ENCODE results near the gene KAT7.

Gene KAT7

DNA sequence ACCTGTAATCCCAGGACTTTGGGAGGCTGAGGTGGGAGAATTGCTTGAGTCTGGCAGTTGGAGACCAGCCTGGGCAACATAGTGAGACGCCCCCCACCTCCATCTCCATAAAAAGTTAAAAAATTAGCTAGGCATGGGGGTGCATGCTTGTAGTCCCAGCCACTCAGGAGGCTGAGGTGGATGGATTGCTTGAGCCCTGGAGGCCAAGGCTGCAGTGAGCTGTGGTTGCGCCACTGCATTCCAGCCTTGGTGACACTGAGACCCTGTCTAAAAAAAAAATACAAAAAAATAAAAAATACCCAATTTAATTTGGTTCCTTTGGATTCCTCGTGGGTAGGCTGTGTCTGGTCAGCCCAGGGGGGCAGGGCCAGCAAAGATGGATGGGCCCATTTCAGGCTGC lies 85.4 kb downstream of the KAT7 start:
- H3K27me3 ChIP-seq (ENCODE audit: insufficient read depth, poor library complexity, severe bottlenecking) = peaks cover 9% of the 10 kb centered on the region
- no peak for DNase-seq (ENCODE audit: low read depth in 1 of 2, low spot score in 1 of 2)
- TF ChIP-seq POLR2AphosphoS5 (IDR thresholded peaks at IDR 0.05; ENCODE audit: low read depth) (no peak), SPI1 (IDR thresholded peaks at IDR 0.05; ENCODE audit: borderline replicate concordance, low read depth) (no peak), GABPA (IDR thresholded peaks at IDR 0.05; ENCODE audit: low read depth) (no peak), CTCF (IDR thresholded peaks at IDR 0.05; ENCODE audit: insufficient read depth, low read length) (no peak)
- TF ChIP-seq, protein P1, sequence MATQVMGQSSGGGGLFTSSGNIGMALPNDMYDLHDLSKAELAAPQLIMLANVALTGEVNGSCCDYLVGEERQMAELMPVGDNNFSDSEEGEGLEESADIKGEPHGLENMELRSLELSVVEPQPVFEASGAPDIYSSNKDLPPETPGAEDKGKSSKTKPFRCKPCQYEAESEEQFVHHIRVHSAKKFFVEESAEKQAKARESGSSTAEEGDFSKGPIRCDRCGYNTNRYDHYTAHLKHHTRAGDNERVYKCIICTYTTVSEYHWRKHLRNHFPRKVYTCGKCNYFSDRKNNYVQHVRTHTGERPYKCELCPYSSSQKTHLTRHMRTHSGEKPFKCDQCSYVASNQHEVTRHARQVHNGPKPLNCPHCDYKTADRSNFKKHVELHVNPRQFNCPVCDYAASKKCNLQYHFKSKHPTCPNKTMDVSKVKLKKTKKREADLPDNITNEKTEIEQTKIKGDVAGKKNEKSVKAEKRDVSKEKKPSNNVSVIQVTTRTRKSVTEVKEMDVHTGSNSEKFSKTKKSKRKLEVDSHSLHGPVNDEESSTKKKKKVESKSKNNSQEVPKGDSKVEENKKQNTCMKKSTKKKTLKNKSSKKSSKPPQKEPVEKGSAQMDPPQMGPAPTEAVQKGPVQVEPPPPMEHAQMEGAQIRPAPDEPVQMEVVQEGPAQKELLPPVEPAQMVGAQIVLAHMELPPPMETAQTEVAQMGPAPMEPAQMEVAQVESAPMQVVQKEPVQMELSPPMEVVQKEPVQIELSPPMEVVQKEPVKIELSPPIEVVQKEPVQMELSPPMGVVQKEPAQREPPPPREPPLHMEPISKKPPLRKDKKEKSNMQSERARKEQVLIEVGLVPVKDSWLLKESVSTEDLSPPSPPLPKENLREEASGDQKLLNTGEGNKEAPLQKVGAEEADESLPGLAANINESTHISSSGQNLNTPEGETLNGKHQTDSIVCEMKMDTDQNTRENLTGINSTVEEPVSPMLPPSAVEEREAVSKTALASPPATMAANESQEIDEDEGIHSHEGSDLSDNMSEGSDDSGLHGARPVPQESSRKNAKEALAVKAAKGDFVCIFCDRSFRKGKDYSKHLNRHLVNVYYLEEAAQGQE (IDR thresholded peaks at IDR 0.05; ENCODE audit: insufficient replicate concordance, low read depth) = no peak

DNA sequence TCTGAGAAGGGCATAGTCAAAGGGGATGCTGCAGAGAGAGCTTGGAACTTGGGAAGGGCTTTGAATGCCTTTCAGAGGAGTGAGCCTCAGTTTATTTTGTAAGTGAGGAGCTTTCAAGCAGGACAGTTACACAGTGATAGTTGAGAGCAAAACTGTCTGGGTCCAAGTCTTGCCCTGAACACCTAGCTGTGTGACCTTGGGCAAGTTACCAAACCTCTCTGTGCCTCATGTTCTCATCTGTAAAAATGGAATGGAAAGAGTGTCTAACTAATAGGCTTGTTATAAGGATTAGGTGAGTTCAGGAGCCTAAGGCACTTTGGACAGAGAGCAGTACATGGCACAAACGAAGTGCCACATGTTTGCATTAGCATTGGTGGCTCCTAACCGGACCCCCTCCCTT lies 86.4 kb downstream of the KAT7 start:
- Histone ChIP-seq H3K27me3 (ENCODE audit: insufficient read depth, poor library complexity, severe bottlenecking) (peaks cover 18% of the 10 kb centered on the region), H3K27ac (replicated peaks) (no peak overlapping the region), H3K4me3 (replicated peaks; ENCODE audit: insufficient read depth, low read length) (no peak overlapping the region)
- TF ChIP-seq SPI1 (IDR thresholded peaks at IDR 0.05; ENCODE audit: borderline replicate concordance, low read depth) (no peak), POLR2AphosphoS5 (IDR thresholded peaks at IDR 0.05; ENCODE audit: low read depth) (no peak), CTCF (IDR thresholded peaks at IDR 0.05; ENCODE audit: insufficient read depth, low read length) (no peak), GABPA (IDR thresholded peaks at IDR 0.05; ENCODE audit: low read depth) (no peak)
- TF ChIP-seq, protein P1 (IDR thresholded peaks at IDR 0.05; ENCODE audit: insufficient replicate concordance, low read depth) = no peak
- DNase-seq (ENCODE audit: low read depth in 1 of 2, low spot score in 1 of 2) = no peak

More for the DNA sequence above, 85.4 kb downstream of the KAT7 start:
- no peak overlapping the region for H3K4me3 ChIP-seq (replicated peaks; ENCODE audit: insufficient read depth, low read length)
- H3K27ac ChIP-seq (replicated peaks) = no peak overlapping the region

DNA sequence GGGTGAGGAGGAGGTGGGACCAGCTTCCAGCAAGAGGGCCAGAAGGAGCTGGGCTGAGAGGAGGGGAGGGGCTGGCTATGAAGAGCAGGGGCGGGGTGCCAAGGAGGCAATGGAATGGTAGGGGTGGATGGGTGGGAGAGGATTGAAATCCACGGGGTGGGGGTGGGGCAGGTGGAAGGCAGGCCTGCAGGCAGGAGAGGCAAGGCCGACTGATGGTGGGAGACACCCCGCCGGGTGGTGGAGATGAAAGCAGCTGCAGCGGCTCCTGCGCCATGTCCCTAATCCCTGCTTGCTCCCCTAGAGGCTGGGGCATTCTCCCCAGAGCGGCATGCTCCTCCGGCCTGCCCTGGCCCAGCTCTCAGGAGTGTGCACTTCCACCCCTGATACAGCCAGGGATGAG lies 87.2 kb downstream of the KAT7 start:
- TF ChIP-seq, protein P1 (IDR thresholded peaks at IDR 0.05; ENCODE audit: insufficient replicate concordance, low read depth) = no peak
- no peak for TF ChIP-seq CTCF (IDR thresholded peaks at IDR 0.05; ENCODE audit: insufficient read depth, low read length)
- no peak for TF ChIP-seq SPI1 (IDR thresholded peaks at IDR 0.05; ENCODE audit: borderline replicate concordance, low read depth)
- no peak for TF ChIP-seq POLR2AphosphoS5 (IDR thresholded peaks at IDR 0.05; ENCODE audit: low read depth)
- no peak for TF ChIP-seq GABPA (IDR thresholded peaks at IDR 0.05; ENCODE audit: low read depth)
- Histone ChIP-seq H3K27me3 (ENCODE audit: insufficient read depth, poor library complexity, severe bottlenecking) (peaks cover 21% of the 10 kb centered on the region), H3K27ac (replicated peaks) (no peak overlapping the region), H3K4me3 (replicated peaks; ENCODE audit: insufficient read depth, low read length) (no peak overlapping the region)
- no peak for DNase-seq (ENCODE audit: low read depth in 1 of 2, low spot score in 1 of 2)
